Stimulated activated CD8-positive, alpha-beta memory T cell treated with anti-CD3 and anti-CD28 coated beads, Interleukin-15, amount 100 ng/mL, for 4 hours (primary cell): ENCODE data around the gene GEMIN7.
A peak's percentile ranks its signal among the peaks of the same experiment; 100 is the strongest.
"Not testable (repeated sequence)": the region's sequence is repeated elsewhere in the genome, so short reads cannot be mapped to it uniquely, and the experiment has no call there.

Experiments used
- DNase-seq, 2 donors: peaks; one replicate each; pipeline ENCODE4 v3.0.0-alpha.2; 2020; ENCODE audit warnings: low read depth in 2 of 2

The GEMIN7 gene

DNA sequence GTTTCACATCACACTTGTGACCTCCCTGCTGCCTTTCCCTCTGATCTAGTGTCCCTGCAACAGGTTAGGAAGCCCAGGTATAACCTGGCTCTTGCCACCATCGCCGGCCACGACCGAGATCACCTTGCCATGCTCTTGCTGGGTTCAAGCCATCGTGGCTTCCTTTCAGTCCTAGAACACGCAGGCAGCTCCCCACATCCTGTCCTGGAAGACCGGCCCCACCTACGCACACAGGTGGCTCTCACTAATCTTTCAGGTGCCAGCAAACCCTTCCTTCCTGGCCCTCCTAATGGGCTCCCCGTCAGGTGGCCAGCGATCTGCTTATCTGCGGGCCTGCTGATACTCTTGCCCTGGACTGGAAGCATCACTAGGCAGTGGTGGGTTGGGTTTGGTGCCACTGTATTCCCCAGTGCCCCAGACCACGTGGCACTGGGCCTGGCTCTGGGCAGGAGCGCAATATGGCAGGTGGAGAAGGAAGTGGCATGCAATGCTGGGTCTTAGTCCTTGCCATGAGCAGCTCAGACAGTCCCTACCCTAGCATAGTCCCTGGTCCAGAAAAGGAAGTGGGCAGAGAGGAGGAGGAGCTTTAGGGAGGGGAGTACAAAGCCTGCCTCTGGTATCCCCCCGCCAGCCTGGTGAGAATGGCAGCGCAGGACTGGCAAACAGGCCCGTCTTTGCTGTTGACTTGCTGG is 25.7 kb downstream of the GEMIN7 start:
- no peak for DNase-seq

DNA sequence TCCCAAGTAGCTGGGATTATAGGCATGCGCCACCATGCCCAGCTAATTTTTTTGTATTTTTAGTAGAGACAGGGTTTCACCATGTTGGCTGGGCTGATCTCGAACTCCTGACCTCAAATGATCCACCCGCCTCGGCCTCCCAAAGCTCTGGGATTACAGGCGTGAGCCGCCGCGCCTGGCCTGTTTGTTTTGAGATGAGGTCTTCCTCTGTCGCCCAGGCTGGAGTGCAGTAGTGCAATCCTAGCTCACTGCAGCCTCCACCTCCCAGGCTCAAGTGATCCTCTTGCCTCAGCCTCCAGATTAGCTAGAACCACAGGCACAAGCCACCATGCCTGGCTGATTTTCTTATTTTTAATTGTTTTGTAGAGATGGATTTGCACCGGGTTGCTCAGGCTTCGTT is 27.3 kb downstream of the GEMIN7 start:
- DNase-seq, result not testable (repeated sequence)

GRCh38 chr19:45107621-45108150 is 28.6 kb downstream of the GEMIN7 start:
- DNase-seq, result no peak

GRCh38 chr19:45110851-45111266 is 31.8 kb downstream of the GEMIN7 start:
- DNase-seq, result no peak

- no peak for DNase-seq
Measured at GRCh38 chr19:45112111-45112827, 33.2 kb downstream of the GEMIN7 start.

GRCh38 chr19:45113628-45114027 is 34.6 kb downstream of the GEMIN7 start:
- no peak for DNase-seq

GRCh38 chr19:45114116-45114515 is 35.1 kb downstream of the GEMIN7 start:
- DNase-seq, result no peak

GRCh38 chr19:45115809-45116615 is 37.0 kb downstream of the GEMIN7 start:
- no peak for DNase-seq

GRCh38 chr19:45117167-45117594 is 38.1 kb downstream of the GEMIN7 start:
- peak; percentile 37 to 41 for DNase-seq

DNA sequence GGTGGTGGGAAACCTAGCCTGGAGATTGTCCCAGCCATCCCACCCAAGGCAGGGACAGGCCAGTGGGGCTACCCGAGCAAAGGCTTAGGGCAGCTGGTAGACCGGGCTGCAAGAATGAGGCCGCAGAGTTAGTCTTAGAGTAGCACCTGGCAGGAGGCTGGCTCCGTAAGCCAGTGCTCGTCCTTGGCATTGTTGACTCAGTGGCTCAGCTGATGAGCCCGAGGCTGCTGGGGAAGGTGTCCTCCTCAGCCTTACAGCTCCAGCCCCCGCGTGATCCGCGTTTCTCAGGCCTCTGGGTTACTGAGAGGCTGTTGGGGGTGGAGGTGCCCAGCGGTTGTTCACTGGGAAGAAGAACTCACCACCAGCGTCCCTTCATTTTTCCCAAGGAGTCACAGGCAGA is 38.6 kb downstream of the GEMIN7 start:
- no peak for DNase-seq

DNA sequence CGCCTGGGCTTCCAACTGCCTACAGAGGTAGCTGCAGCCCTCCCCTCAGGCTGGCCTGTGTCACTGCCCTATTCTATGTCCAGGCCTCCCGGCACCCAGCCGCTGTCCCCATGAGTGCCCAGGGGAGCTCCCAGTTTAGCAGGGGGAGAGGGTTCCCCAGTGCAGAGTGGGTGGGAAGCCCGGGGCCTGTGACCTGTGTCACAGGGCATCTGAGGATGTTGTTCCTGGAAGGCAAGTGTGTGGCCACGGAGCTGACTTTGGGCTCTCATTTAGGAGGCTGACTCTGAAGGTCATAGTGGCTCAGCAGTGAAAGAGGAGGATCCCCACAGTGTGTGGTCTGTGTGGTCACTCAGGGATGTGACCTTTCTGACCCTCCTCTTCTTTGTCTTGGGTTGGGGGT is 39.0 kb downstream of the GEMIN7 start:
- DNase-seq, result no peak

GRCh38 chr19:45118591-45119355 is 39.7 kb downstream of the GEMIN7 start:
- not testable (repeated sequence) for DNase-seq

DNA sequence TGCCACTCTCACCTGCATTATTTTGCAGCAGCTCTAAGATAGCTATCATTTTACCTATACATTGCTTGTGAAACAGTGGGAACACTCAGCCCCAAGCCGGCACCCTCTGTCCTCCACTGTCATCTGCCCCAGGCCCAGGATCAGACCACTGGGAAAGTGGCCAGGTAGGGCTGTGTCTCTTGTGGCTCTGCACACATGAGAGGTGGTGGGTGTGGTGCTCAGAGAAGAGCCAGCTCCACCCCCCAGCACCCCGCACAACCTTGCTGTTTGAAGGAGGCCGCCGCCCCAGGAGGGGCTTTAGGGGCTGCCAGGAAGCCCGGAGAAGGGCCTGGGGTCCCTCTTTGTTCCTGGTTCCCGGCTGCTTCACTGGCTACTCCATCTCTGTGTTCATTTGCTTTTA is 40.5 kb downstream of the GEMIN7 start:
- DNase-seq, result no peak

DNA sequence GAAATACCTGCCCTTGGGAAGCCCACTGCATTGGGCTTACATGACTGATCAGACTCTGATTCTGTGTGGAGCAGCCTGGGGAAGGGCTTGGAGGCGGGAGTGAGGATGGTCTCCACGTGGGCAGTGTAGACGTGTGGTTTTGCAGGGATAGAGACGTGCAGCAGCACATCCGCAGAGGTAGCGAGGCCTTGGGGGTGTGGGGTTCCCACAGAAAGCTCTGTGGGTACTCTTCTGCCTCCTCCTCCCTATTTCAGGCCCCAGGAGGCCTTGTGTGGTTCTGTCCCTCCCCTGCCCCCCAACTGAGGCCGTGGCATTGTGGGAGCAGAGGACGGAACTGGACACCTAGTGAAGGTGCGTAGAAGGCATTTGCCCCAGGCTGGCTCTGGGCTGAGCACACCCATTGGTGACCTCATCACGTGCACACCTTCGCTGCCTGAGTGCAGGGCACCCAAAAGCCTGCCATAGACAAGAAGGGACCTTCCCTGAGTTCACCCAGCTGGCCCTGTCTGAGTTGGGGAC is 42.8 kb downstream of the GEMIN7 start:
- DNase-seq, result no peak

DNA sequence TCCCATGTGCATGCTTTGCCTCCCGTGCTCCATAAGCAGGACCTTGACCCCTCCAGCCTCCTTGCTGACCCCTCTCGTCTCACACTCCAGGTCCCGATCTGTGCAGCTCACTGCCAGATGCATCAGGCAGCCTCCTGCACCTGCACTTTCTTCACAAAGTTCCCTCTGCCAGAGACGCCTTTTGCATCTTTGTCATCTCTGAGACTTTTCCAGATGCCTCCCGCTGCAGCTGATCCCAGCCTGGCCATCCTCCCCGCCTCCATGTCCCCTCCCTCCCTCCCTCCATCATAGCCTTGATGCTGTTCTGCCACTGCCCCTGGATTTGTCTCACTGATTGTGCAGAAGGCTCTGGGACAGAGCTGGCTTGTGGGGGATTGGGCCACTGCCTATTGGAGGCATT is 43.8 kb downstream of the GEMIN7 start:
- no peak for DNase-seq

DNA sequence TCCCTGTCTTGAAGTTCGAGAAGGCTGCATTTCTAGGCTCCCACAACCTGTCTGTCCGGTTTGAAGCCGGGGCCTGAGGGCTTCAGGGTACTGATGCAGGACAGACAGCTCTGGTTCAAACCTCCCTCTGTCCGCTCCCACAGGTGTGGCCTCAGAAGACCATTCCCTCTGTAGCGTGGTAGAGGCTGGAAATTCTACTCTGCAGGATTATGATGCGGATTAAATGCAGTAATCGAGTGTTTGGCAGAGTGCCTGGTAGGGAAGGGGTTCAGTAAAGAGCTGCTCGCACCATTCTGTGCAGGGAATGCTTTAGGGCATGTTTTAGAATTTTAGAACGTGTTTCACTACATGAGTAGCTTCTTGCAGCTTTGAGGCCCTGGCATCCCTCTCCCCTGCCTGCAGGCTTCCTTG is 44.4 kb downstream of the GEMIN7 start:
- no peak for DNase-seq

GRCh38 chr19:45124021-45124420 is 45.0 kb downstream of the GEMIN7 start:
- no peak for DNase-seq

DNA sequence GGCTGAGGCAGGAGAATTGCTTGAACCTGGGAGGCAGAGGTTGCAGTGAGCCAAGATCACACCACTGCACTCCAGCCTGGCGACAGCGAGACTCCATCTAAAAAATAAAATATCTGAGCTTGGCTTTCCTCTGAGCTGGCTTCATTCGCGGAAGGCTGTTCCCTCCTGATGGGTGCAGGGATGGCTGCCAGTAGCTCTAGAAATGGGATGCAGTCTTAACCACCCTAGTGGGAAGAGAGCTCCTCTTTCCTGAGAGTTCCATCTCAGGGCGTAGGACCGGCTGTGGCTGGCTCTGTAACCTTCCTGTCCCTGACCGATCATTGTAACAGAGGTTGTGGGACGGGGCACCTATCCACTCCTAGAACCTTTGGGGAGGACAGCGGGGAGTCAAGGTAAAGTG is 46.3 kb downstream of the GEMIN7 start:
- DNase-seq, result no peak

DNA sequence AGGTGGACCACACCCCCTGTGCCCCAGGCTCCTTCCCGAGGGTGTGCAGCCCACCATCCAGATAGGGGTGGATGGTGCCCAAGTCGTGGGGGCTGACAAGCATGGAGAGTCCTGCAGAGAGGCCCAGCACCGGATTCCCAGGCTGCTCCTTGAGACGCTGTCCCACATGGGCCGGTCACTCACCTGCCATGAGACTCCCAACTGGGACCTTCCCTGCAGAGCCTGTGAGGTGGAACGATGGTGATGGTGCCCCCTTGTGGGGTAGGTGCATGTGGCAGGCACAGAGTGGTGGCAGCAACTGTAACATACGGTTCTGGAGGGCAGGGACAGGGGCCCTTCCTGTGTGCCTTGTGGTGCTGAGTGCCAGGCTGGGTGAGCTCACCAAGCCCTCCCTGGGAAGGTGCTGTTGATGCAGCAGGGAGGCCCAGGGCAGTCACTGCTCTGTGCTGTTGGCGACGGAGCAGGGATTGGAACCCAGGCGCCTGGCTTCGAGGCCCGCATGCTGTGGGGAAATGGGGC is 47.0 kb downstream of the GEMIN7 start:
- DNase-seq, result peak; percentile 23 to 24

GRCh38 chr19:45126654-45127053 is 47.6 kb downstream of the GEMIN7 start:
- DNase-seq, result no peak

DNA sequence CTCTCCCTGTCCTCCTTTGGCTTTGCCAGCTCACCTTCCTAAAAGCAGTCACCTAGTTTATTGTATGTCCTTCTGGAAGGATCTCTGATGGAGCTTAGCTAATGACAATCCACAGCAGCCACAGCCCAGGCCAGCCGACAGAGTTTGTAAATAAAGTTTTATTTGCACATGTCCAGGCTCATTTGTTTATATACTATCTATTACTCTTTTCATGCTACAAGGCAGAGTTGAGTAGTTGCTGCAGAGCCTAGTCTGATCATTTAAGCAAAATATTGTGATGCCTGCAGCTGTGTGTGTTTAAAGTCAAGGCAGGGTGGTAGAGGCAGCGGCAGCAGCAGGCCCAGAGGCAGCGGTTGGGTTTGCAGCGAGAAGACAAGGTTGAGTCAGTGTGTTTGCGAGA is 49.1 kb downstream of the GEMIN7 start:
- no peak for DNase-seq
